Pancreas (tissue), 10 donors: ENCODE results near the gene VWA3B. TPM values are rescaled to one million over a fixed set of nuclear protein-coding genes. Genes with fewer than 3 reads are reported as not detected.

Experiments
- ATAC-seq, 4 donors: fragments of 200-7000 bp; cut with Tn5 transposase; one replicate each; pipeline versions ENCODE4 v1.8.0 to v1.9.1; 2020; ENCODE audit warnings: mild to moderate bottlenecking in 4 of 4, moderate library complexity in 4 of 4
- DNase-seq, 6 donors: peaks; one replicate each; pipeline ENCODE4 v3.0.0-alpha.2; 2020
- FAIRE-seq: peaks from 2 replicates; lab custom pipeline; 2012; peaks lifted over from hg19 to GRCh38; lab: Jason Lieb, UNC
- H3K27ac ChIP-seq, 4 donors: fragments of 200-600 bp; sonication (generic); 1 replicate in 3 of 4; 2 replicates in 1 of 4; pipeline versions ENCODE4 v1.5.0 to v1.8.0; 2020
- H3K27me3 ChIP-seq, 4 donors: fragments of 200-600 bp; one replicate each; pipeline ENCODE4 v1.8.0; 2021
- H3K36me3 ChIP-seq, 3 donors: fragments of 200-600 bp; sonication (generic) in 1 of 3; one replicate each; pipeline versions ENCODE4 v1.5.0 to v1.8.0; 2020 to 2021
- H3K4me1 ChIP-seq, 3 donors: fragments of 200-600 bp; one replicate each; pipeline ENCODE4 v1.8.0; 2021
- H3K4me3 ChIP-seq, 4 donors: fragments of 200-600 bp; sonication (generic) in 2 of 4; one replicate each; pipeline versions ENCODE4 v1.5.0 to v1.8.0; 2020 to 2021
- H3K9me3 ChIP-seq, 4 donors: fragments of 200-600 bp; one replicate each; pipeline ENCODE4 v1.8.0; 2021
- CTCF ChIP-seq, 4 donors: fragments of 200-600 bp; sonication (generic) in 3 of 4; IDR thresholded peaks; one replicate each; pipeline versions ENCODE4 v1.5.0 to v1.8.0; 2021; ENCODE audit warnings: antibody characterized with exemption in 4 of 4
- WGBS, 2 donors: extraction: QIAGEN DNeasy Blood & Tissue Kit; methylation state at CpG; one replicate each; pipeline ENCODE4 v1.1.7; 2013; 5-methylcytosine and 5-hydroxymethylcytosine counted together
- intact Hi-C, 3 donors: fragments of 100-400 bp; cut with DNase I; formaldehyde crosslinking; loops; one replicate each; pipeline versions ENCODE4 v1.11.1 to v1.14.2; 2022
- polyA plus RNA-seq, 2 donors: library from polyadenylated mRNA; stranded (reverse); fragments of 200-250 nt; gene quantifications; one replicate each; pipeline ENCODE4 v1.2.3, GENCODE V29; 2013
- total RNA-seq, 6 donors: library from RNA; stranded (reverse); fragmentation: NEBNext Ultra II Directional in 4 of 6; extraction: Animal tissue kit (Norgen Biotek cat#: 25700) in 4 of 6; gene quantifications; one replicate each; pipeline versions ENCODE4 v1.2.1 to v1.2.4, GENCODE V29; 2021 to 2023
- donor health status: healthy with polysubstance abuse.
- donor health status: DM: no; HTN: no; CAD: no; lungs with moderate emphysema.
- donor health status: DM: no; HTN: no; CAD: no.
- donor health status: control.
- donor health status: control.
- donor health status: Bipolar disorder and iron deficiency.
- donor health status: DM: yes; HTN: yes; CAD: no.
- donor health status: DM: no; HTN: no; CAD: no.
- donor health status: DM: no; HTN: no; CAD: no.
- donor health status: DM: yes; HTN: yes; CAD: no.

VWA3B gene
- total and polyA plus RNA-seq, 8 donors: 0.04 to 0.24 (median 0.07) TPM; not detected in 5

- no peak overlapping the region for H3K27ac ChIP-seq
These were observed 16.9 kb upstream of the VWA3B start for GRCh38 chr2:98070081-98070480.

GRCh38 chr2:98072442-98072841 lies 14.5 kb upstream of the VWA3B start:
- H3K4me1 ChIP-seq: no peaks in the 10 kb centered on the region
- no peaks in the 10 kb centered on the region for H3K27me3 ChIP-seq
- H3K9me3 ChIP-seq: no peaks in the 10 kb centered on the region
- no peak for TF ChIP-seq CTCF (IDR thresholded peaks at IDR 0.05)
- no peaks in the 10 kb centered on the region for H3K36me3 ChIP-seq
- H3K4me3 ChIP-seq: no peak overlapping the region
- FAIRE-seq (no peak), DNase-seq (no peak), ATAC-seq (no peak)
- intact Hi-C loops: no loop called here
- no peak overlapping the region for H3K27ac ChIP-seq
- WGBS, 2 donors: 78 to 81% methylated on average over 7 of the region's 7 CpGs

More at GRCh38 chr2:98070081-98070480, 16.9 kb upstream of the VWA3B start:
- DNase-seq (no peak), FAIRE-seq (no peak), ATAC-seq (no peak)
- 79 to 82% methylated on average over 11 of the region's 11 CpGs for WGBS, 2 donors
- no peak for TF ChIP-seq CTCF (IDR thresholded peaks at IDR 0.05)
- Histone ChIP-seq H3K4me3 (no peak overlapping the region), H3K27me3 (no peaks in the 10 kb centered on the region), H3K4me1 (no peaks in the 10 kb centered on the region), H3K36me3 (no peaks in the 10 kb centered on the region), H3K9me3 (no peaks in the 10 kb centered on the region)
- intact Hi-C loops: no loop called here

- intact Hi-C loops: no loop called here
- Histone ChIP-seq H3K4me3 (no peak overlapping the region), H3K9me3 (no peaks in the 10 kb centered on the region), H3K36me3 (no peaks in the 10 kb centered on the region), H3K27me3 (no peaks in the 10 kb centered on the region), H3K27ac (no peak overlapping the region), H3K4me1 (no peaks in the 10 kb centered on the region)
- TF ChIP-seq CTCF (IDR thresholded peaks at IDR 0.05): no peak
- 88 to 89% methylated on average over 2 of the region's 2 CpGs for WGBS, 2 donors
- no peak for FAIRE-seq
- no peak for ATAC-seq
- no peak for DNase-seq
These were observed 8.3 kb upstream of the VWA3B start for GRCh38 chr2:98078701-98079100.

- H3K27ac ChIP-seq: no peak overlapping the region
- 27 to 30% methylated on average over 5 of the region's 5 CpGs for WGBS, 2 donors
- peak in 1 of 4 donors; percentile 2 for ATAC-seq
- H3K36me3 ChIP-seq: no peaks in the 10 kb centered on the region
- H3K4me3 ChIP-seq: no peak overlapping the region
- DNase-seq: no peak
- no peaks in the 10 kb centered on the region for H3K9me3 ChIP-seq
- no peak for FAIRE-seq
- TF ChIP-seq CTCF (IDR thresholded peaks at IDR 0.05): no peak
- H3K27me3 ChIP-seq: no peaks in the 10 kb centered on the region
- intact Hi-C loops: no loop called here
- peaks cover 4 to 23% (median 7%) of the 10 kb centered on the region in 3 donors for H3K4me1 ChIP-seq
These were observed 2.7 kb upstream of the VWA3B start for GRCh38 chr2:98084151-98084868.

- peak; percentile 59 to 79 (median 75) for ATAC-seq
- intact Hi-C loops: no loop called here
- FAIRE-seq: no peak
- TF ChIP-seq CTCF (IDR thresholded peaks at IDR 0.05): no peak
- WGBS, 2 donors: 31 to 33% methylated on average over 3 of the region's 3 CpGs
- Histone ChIP-seq H3K27me3 (no peaks in the 10 kb centered on the region), H3K4me3 (no peak overlapping the region), H3K27ac (no peak overlapping the region), H3K36me3 (no peaks in the 10 kb centered on the region), H3K4me1 (peaks cover 4 to 23% (median 7%) of the 10 kb centered on the region in 3 donors), H3K9me3 (no peaks in the 10 kb centered on the region)
- peak in 1 of 6 donors; percentile 29 for DNase-seq
These were observed 2.1 kb upstream of the VWA3B start for GRCh38 chr2:98084869-98085238.
